CD4-positive, alpha-beta T cell treated with Interleukin-21 for 1 hour (primary cell): ENCODE results near the gene CACNA1A.

Source experiments
- DNase-seq: peaks from one replicate; pipeline ENCODE4 v3.0.0-alpha.2; 2020

CACNA1A gene

DNA sequence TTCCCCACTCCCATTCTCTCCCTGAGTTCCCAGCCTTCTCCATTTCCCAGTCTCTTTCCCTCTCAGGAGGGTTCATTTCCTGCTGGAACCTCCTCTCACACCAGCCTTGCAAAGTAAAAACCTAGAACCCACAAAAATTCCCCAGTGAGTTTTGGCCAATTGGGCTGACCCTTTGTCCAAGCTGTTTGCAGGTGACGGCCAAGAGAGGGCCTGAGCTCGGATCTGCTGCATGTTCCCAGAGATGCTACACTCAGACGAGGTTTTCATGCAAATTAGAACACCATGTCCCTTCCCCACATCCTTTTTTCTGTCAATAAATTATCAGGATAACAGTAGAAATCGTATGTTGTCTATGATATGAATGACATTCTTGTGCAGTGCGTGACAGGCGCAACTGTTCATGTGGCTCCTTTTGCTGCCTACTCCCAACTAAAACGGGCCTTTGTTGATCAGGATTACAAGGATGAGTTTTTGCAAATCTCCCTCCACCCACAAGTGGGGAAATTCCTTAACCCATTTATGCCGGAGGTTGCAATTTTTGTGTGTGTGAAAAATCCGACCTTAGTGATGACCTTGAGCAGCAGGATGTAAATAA lies 149.5 kb downstream of the CACNA1A start:
- no peak for DNase-seq

DNA sequence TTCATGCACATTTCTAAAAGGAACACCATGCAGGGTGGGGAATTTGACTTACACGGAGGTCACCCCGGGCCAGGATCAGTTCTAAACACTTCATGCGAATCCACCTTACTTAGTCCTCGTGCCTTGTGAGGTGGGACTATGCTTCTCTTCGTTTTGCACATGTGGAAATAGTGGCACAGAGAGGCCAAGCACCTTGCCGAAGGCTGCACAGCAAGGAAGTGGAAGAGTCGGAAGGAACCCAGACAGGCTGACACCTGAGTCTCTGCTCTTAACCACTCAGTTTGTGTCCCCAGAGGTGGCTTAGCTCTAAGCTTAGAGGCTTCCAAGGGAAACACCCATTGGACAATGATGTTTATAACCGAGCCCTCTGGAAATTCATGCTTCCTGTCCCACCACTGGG lies 150.1 kb downstream of the CACNA1A start:
- DNase-seq: no peak

DNA sequence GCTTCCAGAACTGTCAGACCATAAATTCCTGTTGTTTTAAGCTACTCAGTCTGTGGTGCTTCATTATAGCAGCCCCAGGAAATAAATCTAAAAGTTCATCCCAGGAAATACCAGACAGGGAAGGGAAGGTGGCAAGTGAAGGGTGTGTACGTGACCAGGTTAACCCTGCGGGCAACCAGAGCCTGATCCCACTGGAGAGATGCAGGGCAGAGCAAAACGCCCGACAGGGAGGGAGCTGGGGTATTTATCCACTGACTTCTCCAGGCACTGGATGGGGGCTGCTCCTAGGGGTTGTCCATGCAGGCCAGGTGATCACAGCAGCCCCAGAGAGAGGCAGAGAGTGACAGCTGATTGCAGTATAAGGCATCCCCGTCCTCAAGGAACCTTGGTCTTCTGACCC lies 150.9 kb downstream of the CACNA1A start:
- no peak for DNase-seq

DNA sequence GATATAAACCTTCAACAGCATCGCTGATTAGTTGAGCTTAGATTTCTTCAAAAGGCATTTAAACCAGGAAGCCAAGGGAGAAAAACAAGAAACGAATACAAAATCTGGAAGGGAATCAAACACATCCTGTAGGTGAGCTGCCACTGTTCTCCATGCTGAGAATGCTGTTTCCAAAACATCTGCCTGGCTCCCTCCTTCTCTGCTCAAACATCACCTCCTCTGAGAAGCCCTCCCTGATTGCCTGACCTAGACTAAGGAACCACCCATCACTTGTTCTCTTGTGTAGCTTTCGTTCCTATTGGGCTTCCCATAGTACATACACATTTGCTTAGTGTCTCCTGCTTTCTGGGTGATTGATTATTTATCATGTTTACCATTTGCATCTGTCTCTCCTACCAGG lies 152.7 kb downstream of the CACNA1A start:
- no peak for DNase-seq

DNA sequence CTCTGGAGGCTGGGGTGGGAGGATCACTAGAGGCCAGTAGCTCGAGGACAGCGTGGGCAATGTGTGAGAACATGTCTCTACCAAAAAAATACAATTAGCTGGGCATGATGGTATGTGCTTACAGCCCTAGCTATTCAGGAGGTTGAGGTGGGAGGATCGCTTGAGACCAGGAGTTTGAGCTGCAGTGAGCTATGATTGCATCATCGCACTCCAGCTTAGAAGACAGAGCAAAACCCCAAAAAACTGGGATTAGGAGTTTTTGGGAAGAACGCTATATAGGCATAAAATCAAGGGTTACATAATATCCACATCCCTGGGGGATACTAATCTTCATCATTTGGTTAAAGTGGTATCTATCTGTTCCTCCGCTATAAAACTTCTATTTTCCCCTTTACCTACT lies 155.5 kb downstream of the CACNA1A start:
- DNase-seq: no peak

DNA sequence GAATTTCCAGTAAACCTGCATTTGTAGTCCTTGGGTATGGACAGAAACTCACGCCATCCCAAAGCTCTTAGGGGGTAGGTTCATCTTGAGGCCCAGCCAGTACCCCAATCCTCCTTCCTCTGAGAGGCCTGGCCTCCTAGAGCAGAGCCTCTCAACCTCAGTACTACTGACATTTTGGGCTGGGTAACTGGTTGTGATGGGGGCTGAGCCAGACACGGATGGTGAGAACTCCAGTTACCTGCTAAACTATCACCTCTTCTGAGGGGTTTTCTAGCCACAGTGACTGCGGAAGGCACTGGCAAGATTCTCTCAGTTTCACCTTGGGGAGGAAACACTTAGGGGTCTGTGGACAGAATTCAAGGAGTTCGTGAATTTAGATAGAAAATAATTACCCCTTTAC lies 156.2 kb downstream of the CACNA1A start:
- no peak for DNase-seq

DNA sequence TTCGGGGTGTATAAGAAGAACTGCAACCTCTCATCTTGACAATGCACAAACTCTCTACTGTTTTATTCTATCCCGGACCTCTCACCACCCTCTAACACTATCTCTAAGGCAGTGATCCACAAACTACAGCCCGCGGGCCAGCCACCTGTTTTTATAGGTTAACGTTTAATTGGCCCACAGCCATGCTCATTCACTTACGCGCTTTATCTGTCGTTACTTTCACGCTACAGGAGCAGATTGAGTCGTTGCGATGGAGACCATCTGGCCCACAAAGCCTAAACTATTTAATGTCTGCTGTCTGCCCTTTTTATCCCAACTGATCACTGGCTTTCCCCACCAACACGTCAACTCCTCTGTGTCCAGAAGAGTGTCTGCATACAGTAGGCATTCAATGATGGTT lies 158.9 kb downstream of the CACNA1A start:
- no peak for DNase-seq

DNA sequence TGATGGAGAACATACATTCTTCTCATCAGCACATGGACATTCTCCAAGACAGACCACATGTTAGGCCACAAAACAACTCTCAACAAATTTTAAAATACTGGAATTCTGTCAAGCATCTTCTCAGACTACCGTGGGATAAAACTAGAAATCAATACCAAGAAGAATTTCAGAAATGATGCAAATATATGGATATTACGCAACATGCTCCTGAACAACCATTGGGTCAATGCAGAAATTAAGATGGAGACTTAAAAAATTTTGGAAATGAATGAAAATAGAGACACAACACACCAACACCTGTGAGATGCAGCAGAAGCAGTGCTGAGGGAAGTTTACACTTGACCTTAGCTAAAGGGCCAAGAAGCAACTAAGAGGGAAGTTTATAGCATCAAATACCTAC lies 162.8 kb downstream of the CACNA1A start:
- no peak for DNase-seq

DNA sequence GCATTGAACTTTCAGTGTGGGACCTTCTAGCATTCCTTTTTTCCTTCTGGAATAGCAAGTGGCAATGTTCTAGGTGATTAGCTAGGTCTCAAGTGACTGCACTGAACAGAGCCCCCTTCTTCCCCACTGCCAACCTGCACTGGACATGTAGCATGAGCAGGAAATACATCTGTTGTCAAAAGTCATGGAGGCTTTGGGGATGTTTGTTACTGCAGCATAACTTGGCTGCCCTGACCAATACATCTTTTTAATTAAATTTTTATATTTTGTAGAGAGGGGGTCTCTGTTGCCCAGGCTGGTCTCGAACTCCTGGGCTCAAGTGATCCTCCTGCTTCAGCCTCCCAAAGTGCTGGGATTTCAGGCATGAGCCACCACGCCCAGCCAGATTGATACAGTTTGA lies 163.6 kb downstream of the CACNA1A start:
- no peak for DNase-seq

DNA sequence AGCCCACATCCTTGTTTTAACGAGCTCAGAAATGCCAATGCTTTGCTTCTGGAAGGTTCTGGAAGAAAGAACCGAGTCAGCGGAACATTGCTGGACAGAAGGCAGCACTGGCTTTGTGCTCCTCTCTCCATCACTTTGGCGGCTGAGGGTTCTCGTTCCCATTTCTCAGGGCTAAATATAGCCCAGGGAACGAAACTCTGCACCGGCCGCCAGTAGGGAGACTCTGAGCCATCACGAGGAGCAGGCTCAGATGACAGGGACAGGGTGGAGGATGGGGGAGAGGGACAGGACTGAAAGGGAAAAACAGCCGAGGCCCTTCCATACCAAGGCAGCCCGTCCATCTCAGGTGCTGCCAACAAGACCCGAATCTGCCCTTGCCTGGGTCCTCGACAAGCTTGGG lies 166.4 kb downstream of the CACNA1A start:
- DNase-seq: no peak

DNA sequence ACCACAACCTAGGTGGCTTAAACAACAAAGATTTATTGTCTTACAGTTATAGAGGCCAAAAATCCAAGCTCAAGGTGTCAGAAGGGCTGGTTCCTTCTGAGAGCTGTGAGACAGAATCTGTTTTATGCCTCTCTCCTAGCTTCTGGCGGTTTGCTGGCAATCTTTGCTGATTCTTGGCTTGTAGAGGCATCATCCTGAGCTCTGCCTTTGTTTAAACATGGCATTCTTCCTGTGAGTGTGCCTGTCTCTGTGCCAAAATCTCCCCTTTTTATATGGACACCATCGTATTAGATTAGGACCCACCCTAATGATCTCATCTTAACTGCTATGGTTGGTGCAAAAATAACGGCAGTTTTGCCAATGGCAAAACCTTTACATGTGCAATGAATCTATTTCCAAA lies 169.1 kb downstream of the CACNA1A start:
- DNase-seq: no peak

DNA sequence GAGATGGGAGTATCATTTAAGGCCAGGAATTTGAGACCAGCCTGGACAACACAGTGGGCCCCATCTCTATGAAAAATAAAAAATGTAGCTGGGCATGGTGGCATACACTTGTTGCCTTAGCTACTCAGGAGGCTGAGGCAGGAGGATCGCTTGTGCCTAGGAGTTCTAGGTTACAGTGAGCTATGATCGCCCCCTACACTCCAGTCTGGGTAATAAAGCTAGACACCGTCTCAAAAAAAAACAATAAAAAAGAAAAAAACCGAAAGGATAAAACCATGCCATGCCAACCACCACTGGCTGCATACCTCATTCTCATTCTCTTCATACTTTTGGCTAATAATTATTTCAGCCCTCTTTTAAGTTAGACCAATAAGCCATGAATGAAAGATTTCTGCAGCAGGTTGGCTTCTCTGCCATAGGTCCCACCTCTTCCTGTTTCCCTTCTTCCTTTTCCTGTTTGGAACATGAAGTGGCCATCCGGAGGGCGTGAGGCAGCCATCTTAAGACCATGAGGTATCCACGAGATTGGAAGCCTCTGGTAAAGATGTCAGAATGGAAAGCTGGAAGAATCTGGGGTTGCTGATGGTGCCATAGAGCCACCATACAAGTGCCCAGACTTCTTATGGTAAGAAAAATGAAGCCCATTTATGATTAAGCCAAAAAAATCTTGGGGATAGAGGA lies 171.3 kb downstream of the CACNA1A start:
- DNase-seq: no peak

DNA sequence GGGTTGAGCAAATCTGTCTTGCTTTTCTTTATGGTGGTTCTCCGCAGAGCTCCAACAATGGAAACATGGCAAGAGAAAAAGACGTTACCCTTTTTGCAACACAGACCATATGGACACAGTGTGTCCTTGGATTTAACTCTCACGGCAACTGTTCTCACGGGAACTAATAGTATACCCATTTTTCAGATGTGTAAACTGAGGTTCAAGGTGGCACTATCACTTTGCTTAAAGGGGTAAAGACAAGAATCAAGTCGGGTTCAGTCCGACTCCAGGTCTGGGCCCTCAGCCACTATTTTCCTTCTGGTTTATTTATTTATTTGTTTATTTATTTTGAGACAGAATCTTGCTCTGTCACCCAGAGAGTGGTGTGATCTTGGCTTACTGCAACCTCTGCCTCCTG lies 176.0 kb downstream of the CACNA1A start:
- no peak for DNase-seq

DNA sequence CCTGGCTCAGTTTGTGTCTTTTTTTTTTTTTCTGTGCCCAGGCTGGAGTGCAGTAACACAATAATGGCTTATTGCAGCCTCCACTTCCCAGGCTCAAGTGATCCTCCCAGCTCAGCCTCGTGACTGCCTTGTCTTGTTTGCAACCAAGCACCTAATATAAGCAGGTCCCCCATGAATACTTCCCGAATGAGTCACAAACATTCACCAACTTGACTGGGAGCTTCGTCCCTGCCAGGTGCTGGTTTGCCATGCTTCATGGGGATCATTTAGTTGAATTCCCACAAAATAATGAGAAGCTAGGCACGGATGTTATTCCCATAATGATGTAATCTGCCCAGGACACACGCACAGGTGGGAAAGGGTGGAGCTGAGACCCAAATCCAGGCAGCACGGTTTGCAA lies 176.5 kb downstream of the CACNA1A start:
- no peak for DNase-seq

DNA sequence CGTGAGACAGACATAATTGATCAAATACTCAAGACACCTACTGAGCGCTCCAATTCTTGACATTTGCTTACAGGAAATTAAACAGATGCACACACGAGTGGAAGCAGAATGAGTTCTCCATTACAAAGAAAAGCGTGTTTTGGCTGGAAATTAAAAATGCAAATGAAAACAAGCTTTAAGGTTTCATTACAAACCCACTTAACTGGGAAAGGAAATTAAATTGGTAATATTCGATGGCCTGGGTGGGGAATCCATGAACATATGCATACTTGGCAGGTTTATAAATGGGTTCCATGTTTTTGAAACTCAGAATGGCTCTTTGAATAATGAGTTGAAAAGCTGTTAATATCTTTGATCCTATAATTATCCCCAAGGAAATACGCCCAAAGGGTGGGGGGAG lies 178.0 kb downstream of the CACNA1A start:
- DNase-seq: no peak

DNA sequence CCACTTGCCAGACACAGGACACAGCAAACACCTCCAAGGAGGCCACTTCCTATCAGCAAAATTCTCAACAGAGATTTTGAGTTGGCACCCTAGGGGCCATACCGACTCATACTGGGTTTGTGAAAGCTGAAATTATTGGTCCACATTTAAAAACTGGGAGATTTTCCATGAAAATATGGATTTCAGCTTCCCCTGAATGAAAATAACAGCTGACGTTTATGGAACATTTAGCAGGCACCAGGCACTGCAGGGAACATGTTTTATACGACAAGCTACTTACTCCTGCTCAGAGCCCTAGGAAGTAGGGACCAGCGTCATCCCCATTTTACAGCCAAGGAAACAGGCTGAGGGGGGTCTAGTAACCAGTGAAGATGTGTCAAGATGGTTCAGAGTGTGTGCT lies 186.8 kb downstream of the CACNA1A start:
- DNase-seq: no peak

DNA sequence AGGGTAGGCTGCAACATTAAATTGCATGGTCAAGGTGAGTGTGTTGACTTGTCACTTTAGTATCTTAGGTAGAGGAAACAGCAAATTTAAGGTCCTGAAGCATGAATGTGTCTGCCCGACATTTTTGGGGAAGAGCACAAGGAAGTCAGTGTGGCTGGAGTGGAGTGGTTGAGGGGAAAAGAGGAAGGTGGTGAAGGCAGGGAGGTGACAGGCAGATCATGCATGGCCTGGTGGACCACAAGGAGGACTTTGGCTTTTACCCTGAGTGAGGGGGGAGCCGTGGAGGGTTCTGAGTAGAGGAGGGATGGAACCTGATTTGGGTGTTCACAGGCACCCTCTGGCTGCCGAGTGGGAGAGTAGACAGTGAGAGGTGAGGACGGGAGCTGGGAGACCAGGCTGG lies 188.1 kb downstream of the CACNA1A start:
- DNase-seq: no peak

DNA sequence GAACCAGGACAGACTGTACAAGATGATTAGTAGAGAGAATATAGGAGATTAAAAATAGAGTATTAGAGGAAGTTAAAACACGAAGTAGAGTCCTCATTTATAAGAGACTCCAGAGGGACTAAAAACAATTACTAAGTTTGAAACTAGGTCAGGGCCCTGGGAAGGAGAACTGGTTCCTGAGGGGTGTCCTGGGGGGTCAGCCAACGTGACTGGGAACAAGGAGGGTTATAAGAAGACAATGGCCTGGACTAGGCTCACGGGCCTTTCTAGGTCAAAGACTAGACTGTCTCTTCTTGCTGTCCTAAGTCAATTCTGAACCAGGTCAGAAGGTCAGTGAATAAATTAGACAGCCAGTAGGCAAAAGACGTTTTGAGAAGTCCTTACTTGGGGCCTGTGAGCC lies 190.8 kb downstream of the CACNA1A start:
- no peak for DNase-seq

DNA sequence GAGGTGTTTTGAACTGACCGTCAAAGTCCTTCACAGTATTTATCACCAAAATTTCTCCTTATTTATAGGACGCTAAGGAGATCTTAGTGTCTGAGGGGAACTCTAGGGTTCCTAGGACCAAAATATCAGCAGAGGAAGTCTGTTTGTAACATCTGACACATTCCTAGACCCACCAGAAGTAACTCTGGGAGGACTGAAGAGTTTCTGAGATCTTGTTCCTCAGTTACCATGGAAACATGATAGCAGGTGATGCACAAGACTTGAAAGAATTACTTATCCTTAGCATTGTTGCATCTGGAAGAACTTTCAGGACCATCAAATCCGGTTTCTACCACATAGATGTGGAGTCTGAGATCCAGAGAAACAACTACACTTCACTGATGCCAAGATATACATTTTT lies 191.5 kb downstream of the CACNA1A start:
- DNase-seq: no peak

DNA sequence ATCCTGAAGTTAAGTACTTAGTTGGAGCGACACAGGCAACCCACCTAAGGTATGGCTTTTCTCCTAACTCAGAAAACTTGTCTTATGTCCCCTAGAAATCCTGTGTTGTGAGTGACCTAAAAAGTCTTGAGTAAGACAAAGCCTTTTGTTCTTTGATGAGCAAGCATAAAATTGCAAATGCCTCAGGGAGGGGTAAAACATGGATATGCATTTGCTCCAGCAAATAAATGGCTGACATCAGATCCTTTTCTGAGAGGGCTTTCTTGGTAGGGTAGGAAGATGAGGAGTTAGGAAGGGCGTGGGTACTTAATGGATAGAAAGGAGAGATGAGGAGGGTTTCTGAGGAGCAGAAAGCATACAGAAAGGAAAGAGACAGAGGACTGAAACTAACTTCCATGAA lies 192.4 kb downstream of the CACNA1A start:
- no peak for DNase-seq

DNA sequence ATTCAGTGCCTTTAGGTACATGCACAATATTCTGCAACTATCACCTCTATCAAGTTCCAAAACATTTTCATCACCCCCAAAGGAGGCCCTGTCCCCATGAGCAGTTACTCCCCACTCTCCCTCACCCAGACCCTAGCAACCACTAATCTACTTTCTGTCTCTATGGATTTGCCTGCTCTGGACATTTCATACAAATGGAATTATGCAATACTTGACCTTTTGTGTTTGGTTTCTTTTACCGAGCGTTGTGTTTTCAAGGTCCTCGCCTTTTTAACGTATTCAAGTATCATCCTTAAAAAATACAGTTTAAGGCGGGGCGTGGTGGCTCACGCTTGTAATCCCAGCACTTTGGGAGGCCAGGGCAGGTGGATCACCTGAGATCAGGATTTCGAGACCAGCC lies 196.4 kb downstream of the CACNA1A start:
- no peak for DNase-seq

DNA sequence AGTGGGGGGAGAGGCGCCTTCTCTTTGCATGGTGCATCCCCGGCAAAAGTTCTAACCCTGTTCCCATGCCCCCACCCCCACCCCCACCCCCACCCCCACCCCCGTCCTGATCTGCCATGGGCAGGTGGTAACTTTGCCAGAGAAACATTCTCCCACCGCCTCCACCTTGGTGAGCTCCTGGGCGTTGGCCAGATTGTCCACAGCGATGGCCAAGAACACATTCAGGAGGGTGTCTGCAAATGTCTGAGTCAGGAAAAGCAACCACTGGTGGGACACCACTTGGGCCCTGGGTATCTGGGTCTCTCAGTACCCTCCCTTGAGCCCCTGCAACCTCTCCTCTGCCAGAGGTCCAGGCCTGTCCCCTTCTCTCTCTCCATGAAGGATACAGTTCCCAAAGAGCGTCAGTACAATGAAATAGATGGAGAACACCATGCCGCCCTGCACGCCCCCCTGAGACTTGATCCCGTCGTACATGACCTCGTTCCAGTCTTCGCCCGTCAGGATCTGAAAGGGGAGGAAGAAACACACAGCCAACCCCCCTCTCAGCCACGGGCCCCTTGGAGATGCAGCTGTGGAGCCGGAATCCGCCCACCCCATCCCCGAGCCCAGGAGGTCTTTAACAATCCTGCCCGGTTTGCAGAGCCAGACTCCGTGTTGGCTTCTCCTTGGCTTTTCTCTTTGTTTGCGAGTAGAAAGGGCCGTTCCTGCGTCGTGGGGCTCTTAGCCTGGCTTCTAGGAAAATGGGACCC lies 202.7 kb downstream of the CACNA1A start:
- no peak for DNase-seq

DNA sequence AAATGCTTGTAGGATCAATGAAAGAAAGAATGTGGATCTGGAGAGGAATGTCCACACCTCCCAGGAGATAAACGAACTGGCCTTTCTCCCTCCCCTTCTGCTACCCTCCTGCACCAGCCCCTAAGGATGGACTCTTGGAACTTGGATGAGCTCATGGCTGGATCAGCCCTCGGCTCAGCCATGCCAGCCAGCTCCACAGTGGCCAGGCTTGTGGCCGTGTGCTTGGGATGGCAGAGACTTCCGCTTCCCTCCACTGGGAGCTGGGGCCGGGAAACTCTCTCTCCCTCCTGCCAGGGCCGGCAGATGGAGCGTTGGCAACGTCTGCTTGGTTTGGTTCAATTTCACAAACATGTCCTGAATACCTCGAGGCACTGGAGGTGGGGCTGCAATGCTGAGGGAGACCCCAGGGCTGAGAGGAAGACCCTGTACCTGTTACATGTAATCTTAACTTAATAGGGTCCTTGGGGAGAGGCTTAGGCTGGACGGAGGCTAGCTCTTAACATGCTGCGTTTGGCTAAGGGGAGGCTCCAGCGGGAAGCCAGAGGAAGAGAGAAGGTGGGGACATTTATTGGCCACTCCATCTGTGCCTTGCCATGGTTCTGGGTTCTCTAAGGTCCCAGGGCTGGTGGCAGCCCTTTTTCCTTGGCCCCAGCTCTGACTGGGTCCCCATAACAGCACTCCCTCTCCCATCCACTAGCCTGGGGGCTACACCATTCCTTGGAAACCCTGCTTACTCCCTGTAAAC lies 203.6 kb downstream of the CACNA1A start:
- DNase-seq: no peak
